ENCODE results near the gene ZNF521.

- TF ChIP-seq CTCF (conservative IDR thresholded peaks at IDR 0.05) (no peak), EZH2 (IDR thresholded peaks at IDR 0.05; ENCODE audit: low read depth) (no peak)
Measured at GRCh38 chr18:25170402-25170801, 181.6 kb downstream of the ZNF521 start.

Measured in PC-9 (cell line).